IMR-90 (cell line): Measurements from ENCODE around the gene XDH. TPM values are rescaled to one million over a fixed set of nuclear protein-coding genes. Genes with fewer than 3 reads are reported as not detected.

ENCODE experiments used
- ATAC-seq: fragments of 200-7000 bp; cut with Tn5 transposase; 2 replicates; pipeline ENCODE4 v1.9.1; 2020; ENCODE audit warnings: low read depth, mild to moderate bottlenecking, moderate library complexity
- BruUV-seq: library from RNA; stranded (reverse); fragments of 400-500 nt; replicated peaks from 2 replicates; lab custom pipeline; 2021; lab: Mats Ljungman, UMichigan
- CTCF ChIA-PET: fragments of 300-600 bp; formaldehyde crosslinking; extraction: SDS; loops from one replicate; lab custom pipeline; 2021; ENCODE audit warnings: antibody characterized with exemption; lab: Yijun Ruan, JAX
- POLR2A ChIA-PET: fragments of 300-600 bp; sonication (Branson Sonifier 250); formaldehyde crosslinking; loops from one replicate; lab custom pipeline; 2022; ENCODE audit warnings: antibody characterized with exemption; ENCODE audit not compliant: unreplicated experiment; lab: Charles Lee
- DNase-seq: peaks from one replicate; pipeline ENCODE4 v3.0.0; 2013
- H2AFZ ChIP-seq: replicated peaks from 2 replicates; pipeline ENCODE3; 2013; ENCODE audit warnings: low read length, mild to moderate bottlenecking; ENCODE audit not compliant: poor library complexity
- H2AK5ac ChIP-seq: 2 replicates; pipeline ENCODE4 v1.6.1; 2013; ENCODE audit warnings: low read depth, low read length, inconsistent platforms
- H2AK9ac ChIP-seq: replicated peaks from 2 replicates; pipeline ENCODE3; 2013; ENCODE audit warnings: mild to moderate bottlenecking, low read depth, low read length, moderate library complexity; ENCODE audit not compliant: poor library complexity
- H2BK120ac ChIP-seq: 2 replicates; pipeline ENCODE4 v1.6.1; 2013; ENCODE audit warnings: low read depth, low read length, inconsistent platforms
- H2BK15ac ChIP-seq: 3 replicates; pipeline ENCODE4 v1.6.1; 2013; ENCODE audit warnings: low read depth, low read length, inconsistent platforms
- H2BK20ac ChIP-seq: 2 replicates; pipeline ENCODE4 v1.6.1; 2013; ENCODE audit warnings: low read depth, mild to moderate bottlenecking, inconsistent platforms, low read length, moderate library complexity
- H2BK5ac ChIP-seq: 2 replicates; pipeline ENCODE4 v1.6.1; 2013; ENCODE audit warnings: mild to moderate bottlenecking, low read depth, low read length, inconsistent platforms; ENCODE audit not compliant: poor library complexity, severe bottlenecking
- H3K14ac ChIP-seq: replicated peaks from 2 replicates; pipeline ENCODE4 v1.6.1; 2013; ENCODE audit warnings: low read depth, low read length, inconsistent platforms
- H3K18ac ChIP-seq: 2 replicates; pipeline ENCODE4 v1.6.1; 2013; ENCODE audit warnings: low read depth, low read length, control low read depth
- H3K23ac ChIP-seq: 2 replicates; pipeline ENCODE4 v1.6.1; 2013; ENCODE audit warnings: low read depth, low read length, inconsistent platforms
- H3K27ac ChIP-seq: 2 replicates; pipeline ENCODE4 v1.5.1; 2013; ENCODE audit warnings: mild to moderate bottlenecking, control low read depth, low read length; ENCODE audit not compliant: insufficient read depth
- H3K27me3 ChIP-seq: 2 replicates; pipeline ENCODE4 v1.6.1; 2013; ENCODE audit warnings: low read length; ENCODE audit not compliant: control insufficient read depth, insufficient read depth
- H3K36me3 ChIP-seq: 2 replicates; pipeline ENCODE4 v1.6.1; 2013; ENCODE audit warnings: low read length, mixed read lengths; ENCODE audit not compliant: control insufficient read depth, insufficient read depth
- H3K4ac ChIP-seq: 2 replicates; pipeline ENCODE4 v1.6.1; 2013; ENCODE audit warnings: low read depth, low read length, inconsistent platforms
- H3K4me1 ChIP-seq: 2 replicates; pipeline ENCODE4 v1.6.1; 2013; ENCODE audit warnings: low read length, mixed read lengths; ENCODE audit not compliant: control insufficient read depth, insufficient read depth
- H3K4me2 ChIP-seq: 2 replicates; pipeline ENCODE4 v1.6.1; 2013; ENCODE audit warnings: low read depth, mild to moderate bottlenecking, control low read depth, low read length, moderate library complexity
- H3K4me3 ChIP-seq: 2 replicates; pipeline ENCODE4 v1.5.1; 2013; ENCODE audit warnings: low read depth, mild to moderate bottlenecking, control low read depth, low read length, moderate library complexity; ENCODE audit not compliant: insufficient read depth
- H3K56ac ChIP-seq: 2 replicates; pipeline ENCODE4 v1.6.1; 2013; ENCODE audit warnings: low read length, inconsistent platforms; ENCODE audit not compliant: insufficient read depth; ENCODE audit errors: extremely low read depth
- H3K79me1 ChIP-seq, 2 experiments: 2 replicates each; pipeline ENCODE4 v1.6.1; 2013; ENCODE audit warnings: low read length in 2 of 2, inconsistent platforms in 1 of 2, low read depth in 1 of 2
- H3K9ac ChIP-seq: 2 replicates; pipeline ENCODE4 v1.6.1; 2013; ENCODE audit warnings: low read depth, low read length, control low read depth
- H3K9me1 ChIP-seq: 2 replicates; pipeline ENCODE4 v1.6.1; 2013; ENCODE audit warnings: low read length, inconsistent platforms; ENCODE audit not compliant: insufficient read depth
- H3K9me3 ChIP-seq: 2 replicates; pipeline ENCODE4 v1.6.1; 2013; ENCODE audit warnings: low read length; ENCODE audit not compliant: control insufficient read depth, insufficient read depth
- H4K20me1 ChIP-seq: 2 replicates; pipeline ENCODE4 v1.6.1; 2013; ENCODE audit warnings: low read length, inconsistent platforms; ENCODE audit not compliant: insufficient read depth
- H4K5ac ChIP-seq: 2 replicates; pipeline ENCODE4 v1.6.1; 2013; ENCODE audit warnings: mild to moderate bottlenecking, low read depth, low read length, control low read depth
- H4K8ac ChIP-seq, 2 experiments: 2 replicates each; pipeline ENCODE4 v1.6.1; 2013; ENCODE audit warnings: low read depth in 2 of 2, low read length in 2 of 2, control low read depth in 1 of 2, inconsistent platforms in 1 of 2
- H4K91ac ChIP-seq: 2 replicates; pipeline ENCODE4 v1.6.1; 2013; ENCODE audit warnings: low read depth, low read length, inconsistent platforms; ENCODE audit not compliant: insufficient read depth
- BHLHE40 ChIP-seq: fragments of 150-350 bp; IDR thresholded peaks from 2 replicates; pipeline ENCODE4 v1.6.1; 2016; ENCODE audit warnings: mild to moderate bottlenecking, low read depth, low read length
- CEBPB ChIP-seq: IDR thresholded peaks from 2 replicates; pipeline ENCODE4 v1.6.1; 2012; ENCODE audit warnings: low read depth, low read length, improper control_type of control experiment
- CHD1 ChIP-seq: IDR thresholded peaks from 2 replicates; pipeline ENCODE4 v1.6.1; 2012; ENCODE audit warnings: low read depth, low read length, improper control_type of control experiment
- CTCF ChIP-seq: conservative IDR thresholded peaks from 2 replicates; pipeline ENCODE4 v1.5.1; 2012; ENCODE audit warnings: mild to moderate bottlenecking, low read depth, low read length, improper control_type of control experiment
- ELK1 ChIP-seq: fragments of 150-350 bp; IDR thresholded peaks from 2 replicates; pipeline ENCODE4 v1.6.1; 2016; ENCODE audit warnings: low read depth, mild to moderate bottlenecking, low read length, moderate library complexity, borderline replicate concordance
- FOS ChIP-seq: fragments of 150-350 bp; IDR thresholded peaks from 2 replicates; pipeline ENCODE4 v1.6.1; 2016; ENCODE audit warnings: low read depth, low read length
- MAFK ChIP-seq: IDR thresholded peaks from 2 replicates; pipeline ENCODE4 v1.6.1; 2012; ENCODE audit warnings: low read depth, low read length, improper control_type of control experiment
- MAZ ChIP-seq: IDR thresholded peaks from 2 replicates; pipeline ENCODE4 v1.6.1; 2012; ENCODE audit warnings: low read depth, mild to moderate bottlenecking, low read length, improper control_type of control experiment, moderate library complexity, borderline replicate concordance
- MXI1 ChIP-seq: IDR thresholded peaks from 2 replicates; pipeline ENCODE4 v1.6.1; 2012; ENCODE audit warnings: low read depth, mild to moderate bottlenecking, low read length, moderate library complexity, borderline replicate concordance
- NFE2L2 ChIP-seq: fragments of 150-350 bp; IDR thresholded peaks from 2 replicates; pipeline ENCODE4 v1.6.1; 2016; ENCODE audit warnings: low read depth, mild to moderate bottlenecking, low read length
- POLR2A ChIP-seq: IDR thresholded peaks from 2 replicates; pipeline ENCODE4 v1.6.1; 2012; ENCODE audit warnings: mild to moderate bottlenecking, low read depth, low read length
- RAD21 ChIP-seq: IDR thresholded peaks from 2 replicates; pipeline ENCODE4 v1.6.1; 2012; ENCODE audit warnings: low read length, improper control_type of control experiment
- RCOR1 ChIP-seq: IDR thresholded peaks from 2 replicates; pipeline ENCODE4 v1.6.1; 2012; ENCODE audit warnings: mild to moderate bottlenecking, low read length, improper control_type of control experiment; ENCODE audit not compliant: insufficient replicate concordance
- RFX5 ChIP-seq: IDR thresholded peaks from 2 replicates; pipeline ENCODE4 v1.8.0; 2012; ENCODE audit warnings: low read depth, mild to moderate bottlenecking, low read length, moderate library complexity
- SMC3 ChIP-seq: fragments of 150-350 bp; IDR thresholded peaks from 2 replicates; pipeline ENCODE4 v1.6.1; 2016; ENCODE audit warnings: low read depth, mild to moderate bottlenecking, antibody characterized with exemption, low read length, moderate library complexity
- USF2 ChIP-seq: fragments of 150-350 bp; IDR thresholded peaks from 2 replicates; pipeline ENCODE4 v1.6.1; 2017; ENCODE audit warnings: mild to moderate bottlenecking, antibody characterized with exemption, low read length, low read depth
- WGBS, 2 experiments: methylation state at CpG; one replicate each; pipeline versions ENCODE4 v1.1.5 to v1.1.7; 2013; ENCODE audit warnings: missing lambda C conversion rate in 2 of 2; ENCODE audit not compliant: insufficient read length in 1 of 2; ENCODE audit errors: extremely low coverage in 2 of 2; 5-methylcytosine and 5-hydroxymethylcytosine counted together
- dilution Hi-C: fragments of 300-500 bp; cut with HindIII; formaldehyde crosslinking; loops from one replicate; pipeline ENCODE4 v1.14.3; 2018; ENCODE audit warnings: low sequenced_read_pairs; ENCODE audit not compliant: unreplicated experiment
- in situ Hi-C: fragments of 300-500 bp; cut with MboI; formaldehyde crosslinking; loops from 3 replicates; pipeline ENCODE4 v1.14.3; 2019; ENCODE audit warnings: low sequenced_read_pairs, inconsistent platforms, mixed read lengths
- intact Hi-C: fragments of 100-400 bp; cut with micrococcal nuclease; formaldehyde crosslinking; loops from 2 replicates; pipeline ENCODE4 v1.10.0; 2022
- polyA plus RNA-seq, 3 experiments: library from polyadenylated mRNA; depleted of rRNA; stranded (reverse); fragments of >200 nt; gene quantifications; 2 replicates each; pipeline ENCODE4 v1.2.3, GENCODE V29; 2012; ENCODE audit warnings: low replicate concordance in 1 of 3
- total RNA-seq: library from RNA; depleted of rRNA; stranded (reverse); fragments of >200 nt; gene quantifications from 2 replicates; pipeline ENCODE4 v1.2.3, GENCODE V29; 2012

Gene XDH
- total and polyA plus RNA-seq, 2 of the 4 experiments (the other 2 are of a cell fraction): 0.46 to 1.1 TPM

- dilution Hi-C loops: no loop called here
- ChIA-PET POLR2A (no interaction called here), CTCF (no interaction called here)
- Histone ChIP-seq H3K18ac (no peak overlapping the region), H3K56ac (no peak overlapping the region), H3K4me1 (peaks cover 8% of the 10 kb centered on the region; the same call in 1 of the 2 replicates), H4K20me1 (no peaks in the 10 kb centered on the region), H2AK9ac (no peak overlapping the region), H3K36me3 (no peaks in the 10 kb centered on the region), H3K9me1 (peaks cover 5% of the 10 kb centered on the region; the same call in 1 of the 2 replicates), H3K27ac (no peak overlapping the region), H4K5ac (no peak overlapping the region), H3K4ac (no peak overlapping the region), H2BK120ac (no peak overlapping the region), H2BK20ac (no peak overlapping the region), H3K4me3 (no peak overlapping the region), H2AK5ac (no peak overlapping the region), H2AFZ (no peak overlapping the region), H2BK15ac (no peak overlapping the region), H3K14ac (no peak overlapping the region), H2BK5ac (no peak overlapping the region), H4K8ac (no peak overlapping the region), H3K9ac (no peak overlapping the region), H3K9me3 (no peaks in the 10 kb centered on the region), H3K27me3 (no peaks in the 10 kb centered on the region), H3K4me2 (no peak overlapping the region), H3K23ac (no peak overlapping the region), H4K91ac (no peak overlapping the region), H3K79me1 (no peaks in the 10 kb centered on the region)
- in situ Hi-C loops: no loop called here
- DNase-seq: no peak
- intact Hi-C loops: no loop called here
- no TSS peak for BruUV-seq
- ATAC-seq: no peak
- 100% methylated on average over 1 of the region's 2 CpGs; no CpG with 5 or more reads in 1 of the 2 experiments for WGBS, 2 experiments
- TF ChIP-seq SMC3 (no peak), ELK1 (no peak), USF2 (no peak), CEBPB (no peak), FOS (no peak), NFE2L2 (no peak), MAZ (no peak), BHLHE40 (no peak), POLR2A (no peak), CTCF (no peak), CHD1 (no peak), RCOR1 (no peak), MXI1 (no peak), RAD21 (no peak), MAFK (no peak), RFX5 (no peak)
Measured at GRCh38 chr2:31398881-31399280, 15.7 kb downstream of the XDH start.
